HG03378 (cell line): Measurements from ENCODE around the gene ERF.
"Not testable (repeated sequence)": the region's sequence is repeated elsewhere in the genome, so short reads cannot be mapped to it uniquely, and the experiment has no call there.

Experiments
- ATAC-seq: cut with Tn5 transposase; IDR thresholded peaks from one replicate; pipeline ENCODE4 v1.9.1; 2021; ENCODE audit warnings: mild to moderate bottlenecking, moderate library complexity; ENCODE audit not compliant: unreplicated experiment

Gene ERF

GRCh38 chr19:42275517-42275916 lies 20.6 kb upstream of the ERF start:
- no peak for ATAC-seq

GRCh38 chr19:42275103-42275502 lies 20.2 kb upstream of the ERF start:
- ATAC-seq, result no peak

- no peak for ATAC-seq
Observed at GRCh38 chr19:42274065-42274682, 19.2 kb upstream of the ERF start.

- no peak for ATAC-seq
Observed at GRCh38 chr19:42273407-42274064, 18.6 kb upstream of the ERF start.

- no peak for ATAC-seq
Observed at GRCh38 chr19:42272989-42273406, 18.1 kb upstream of the ERF start.

GRCh38 chr19:42272535-42272897 lies 17.6 kb upstream of the ERF start:
- no peak for ATAC-seq

- no peak for ATAC-seq
Observed at GRCh38 chr19:42271861-42272534, 17.1 kb upstream of the ERF start.

- ATAC-seq, result no peak
Observed at GRCh38 chr19:42271045-42271419, 16.1 kb upstream of the ERF start.

GRCh38 chr19:42270346-42271044 lies 15.6 kb upstream of the ERF start:
- ATAC-seq, result no peak

GRCh38 chr19:42269478-42270345 lies 14.8 kb upstream of the ERF start:
- no peak for ATAC-seq

GRCh38 chr19:42268704-42269477 lies 14.0 kb upstream of the ERF start, which contains the start of gene CIC:
TSS of gene CIC (plus strand) at chr19:42269252. CDS start at chr19:42271784, 2,532 bp downstream.
- peak; percentile 66 for ATAC-seq

- ATAC-seq, result peak; percentile 44
Observed at GRCh38 chr19:42268142-42268703, 13.3 kb upstream of the ERF start.

GRCh38 chr19:42267644-42268141 lies 12.8 kb upstream of the ERF start:
- no peak for ATAC-seq

- ATAC-seq, result not testable (repeated sequence)
Observed at GRCh38 chr19:42266928-42267603, 12.1 kb upstream of the ERF start.

- ATAC-seq, result not testable (repeated sequence)
Observed at GRCh38 chr19:42266105-42266504, 11.2 kb upstream of the ERF start.

- no peak for ATAC-seq
Observed at GRCh38 chr19:42261763-42262162, 6.8 kb upstream of the ERF start.

- ATAC-seq, result not testable (repeated sequence)
Observed at GRCh38 chr19:42257842-42258241, 2.9 kb upstream of the ERF start.
